Measurements from ENCODE around the gene ELOVL7.

DNA sequence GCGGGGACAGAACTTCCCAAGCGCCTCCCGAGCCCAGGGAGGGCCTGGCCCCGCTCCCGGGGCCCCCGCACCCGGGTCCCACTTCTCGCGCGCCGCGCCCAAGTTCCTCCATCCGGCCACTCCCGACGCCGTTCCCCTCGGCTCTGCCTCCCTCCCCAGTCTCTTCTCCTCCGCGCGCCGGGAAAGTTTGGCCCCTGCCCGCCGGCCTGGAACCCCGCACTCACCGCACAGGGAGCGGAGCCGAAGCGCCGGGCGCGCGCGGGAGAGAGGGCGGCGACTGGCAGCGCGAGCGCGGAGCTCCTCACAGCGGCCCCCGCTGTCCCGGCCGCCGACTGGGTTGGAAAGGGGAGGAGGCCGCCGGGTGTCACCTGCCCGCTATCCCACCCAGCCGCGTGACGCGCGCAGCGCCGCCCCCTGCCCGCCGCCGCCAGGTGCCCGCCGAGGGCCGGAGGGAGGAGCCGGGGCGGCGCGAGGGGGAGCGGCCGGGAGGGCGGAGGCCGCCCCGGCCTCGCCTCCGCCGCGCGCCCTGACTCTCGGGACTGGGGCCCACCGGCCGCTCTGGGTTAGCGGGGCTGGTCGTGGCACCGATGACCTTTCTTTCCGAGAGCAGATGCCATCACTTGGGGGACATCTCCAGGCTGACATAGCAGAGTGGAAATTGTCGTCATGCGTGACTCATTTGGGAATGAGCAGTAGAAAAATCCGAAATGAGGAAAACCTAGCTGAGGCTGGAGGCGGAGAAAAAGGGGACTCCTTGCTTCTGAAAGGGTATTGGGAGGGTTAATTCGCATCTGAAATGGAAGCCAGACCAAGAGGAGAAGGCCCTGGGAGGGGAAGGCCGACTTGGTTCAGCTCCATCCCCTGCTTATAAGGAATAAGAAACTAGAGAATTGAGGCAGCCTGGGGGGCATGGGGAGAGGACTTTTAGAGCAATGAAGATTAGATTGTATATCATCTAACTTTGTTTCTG is at the start of gene ELOVL7:
- no peak for TF ChIP-seq EZH2 (IDR thresholded peaks at IDR 0.05; ENCODE audit: low read length, unreplicated experiment)
- TF ChIP-seq, protein P1, sequence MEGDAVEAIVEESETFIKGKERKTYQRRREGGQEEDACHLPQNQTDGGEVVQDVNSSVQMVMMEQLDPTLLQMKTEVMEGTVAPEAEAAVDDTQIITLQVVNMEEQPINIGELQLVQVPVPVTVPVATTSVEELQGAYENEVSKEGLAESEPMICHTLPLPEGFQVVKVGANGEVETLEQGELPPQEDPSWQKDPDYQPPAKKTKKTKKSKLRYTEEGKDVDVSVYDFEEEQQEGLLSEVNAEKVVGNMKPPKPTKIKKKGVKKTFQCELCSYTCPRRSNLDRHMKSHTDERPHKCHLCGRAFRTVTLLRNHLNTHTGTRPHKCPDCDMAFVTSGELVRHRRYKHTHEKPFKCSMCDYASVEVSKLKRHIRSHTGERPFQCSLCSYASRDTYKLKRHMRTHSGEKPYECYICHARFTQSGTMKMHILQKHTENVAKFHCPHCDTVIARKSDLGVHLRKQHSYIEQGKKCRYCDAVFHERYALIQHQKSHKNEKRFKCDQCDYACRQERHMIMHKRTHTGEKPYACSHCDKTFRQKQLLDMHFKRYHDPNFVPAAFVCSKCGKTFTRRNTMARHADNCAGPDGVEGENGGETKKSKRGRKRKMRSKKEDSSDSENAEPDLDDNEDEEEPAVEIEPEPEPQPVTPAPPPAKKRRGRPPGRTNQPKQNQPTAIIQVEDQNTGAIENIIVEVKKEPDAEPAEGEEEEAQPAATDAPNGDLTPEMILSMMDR (conservative IDR thresholded peaks at IDR 0.05; ENCODE audit: low read depth, low read length), result no peak

Data from PC-3 (cell line).